Cerebellar nuclear complex (tissue), 1 donor: ENCODE measurements around the gene FAM13B.
A peak's percentile ranks its signal among the peaks of the same experiment; 100 is the strongest.
"Not testable (repeated sequence)": the region's sequence is repeated elsewhere in the genome, so short reads cannot be mapped to it uniquely, and the experiment has no call there.

Experiments
- DNase-seq, 2 experiments: peaks; one replicate each; lab custom pipeline; 2025; lab: John Stamatoyannopoulos, UW

Gene FAM13B

DNA sequence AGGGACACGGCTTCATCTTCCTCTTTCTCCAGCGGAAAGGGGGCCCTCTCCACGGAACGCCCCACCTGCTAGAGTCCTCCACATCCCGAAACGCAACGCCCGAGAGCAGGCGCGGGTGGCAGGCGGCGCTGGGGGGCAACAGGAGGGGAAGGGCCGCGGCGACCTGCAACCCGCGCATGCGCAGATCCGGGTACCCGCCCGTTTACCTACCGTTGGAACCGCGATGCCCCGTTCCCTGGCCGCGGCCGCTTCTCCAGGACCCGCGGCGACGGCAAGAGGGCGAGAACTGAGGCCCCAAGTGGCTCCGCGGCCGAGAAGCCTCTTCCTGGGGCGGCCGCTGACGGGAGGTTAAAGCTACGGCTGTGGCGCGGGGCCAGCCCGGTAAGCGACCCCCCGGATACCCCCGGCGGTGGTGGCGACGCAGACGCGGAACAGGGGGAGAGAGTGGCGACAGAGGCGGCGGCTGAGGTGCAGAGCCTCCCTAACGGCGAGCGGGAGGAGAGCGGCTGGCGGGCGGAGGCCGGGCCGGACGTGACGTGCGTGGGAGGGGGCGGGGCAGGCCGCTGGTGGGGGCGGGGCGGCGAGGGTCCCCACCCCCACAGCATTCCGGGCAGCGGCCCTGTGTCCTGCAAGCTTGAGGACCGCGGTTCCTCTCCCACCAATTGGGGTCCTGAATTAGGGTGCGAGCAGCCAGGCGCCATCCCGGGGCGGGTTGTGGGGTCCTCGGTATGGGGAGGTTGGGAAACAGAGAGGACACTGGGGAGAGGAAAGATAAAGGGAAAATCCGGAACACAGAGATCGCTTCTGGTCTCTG is at the start of gene FAM13B:
TSS of gene FAM13B (minus strand) at position 508 of the 814 bp plus-strand sequence. CDS start 13,968 bp downstream, outside the sequence.
- DNase-seq: peak in 1 of 2 experiments; percentile 36

DNA sequence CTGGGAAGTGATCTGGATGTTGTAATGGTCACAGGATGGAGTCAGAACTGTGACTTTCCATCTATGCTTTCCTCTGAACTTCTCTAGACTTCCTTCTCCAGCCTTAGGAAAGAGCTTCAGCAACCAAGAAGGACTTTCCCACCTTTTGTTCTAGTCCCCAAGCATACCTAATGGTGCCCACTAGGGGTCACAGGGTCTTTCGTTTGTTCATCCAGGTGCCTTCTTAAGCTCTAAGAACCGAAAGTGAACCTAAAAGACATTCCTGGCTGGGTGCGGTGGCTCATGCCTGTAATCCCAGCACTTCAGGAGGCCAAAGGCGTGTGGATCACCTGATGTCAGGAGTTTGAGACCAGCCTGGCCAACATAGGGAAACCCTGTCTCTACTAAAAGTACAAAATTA is 49.2 kb upstream of the FAM13B start:
- DNase-seq: no peak

DNA sequence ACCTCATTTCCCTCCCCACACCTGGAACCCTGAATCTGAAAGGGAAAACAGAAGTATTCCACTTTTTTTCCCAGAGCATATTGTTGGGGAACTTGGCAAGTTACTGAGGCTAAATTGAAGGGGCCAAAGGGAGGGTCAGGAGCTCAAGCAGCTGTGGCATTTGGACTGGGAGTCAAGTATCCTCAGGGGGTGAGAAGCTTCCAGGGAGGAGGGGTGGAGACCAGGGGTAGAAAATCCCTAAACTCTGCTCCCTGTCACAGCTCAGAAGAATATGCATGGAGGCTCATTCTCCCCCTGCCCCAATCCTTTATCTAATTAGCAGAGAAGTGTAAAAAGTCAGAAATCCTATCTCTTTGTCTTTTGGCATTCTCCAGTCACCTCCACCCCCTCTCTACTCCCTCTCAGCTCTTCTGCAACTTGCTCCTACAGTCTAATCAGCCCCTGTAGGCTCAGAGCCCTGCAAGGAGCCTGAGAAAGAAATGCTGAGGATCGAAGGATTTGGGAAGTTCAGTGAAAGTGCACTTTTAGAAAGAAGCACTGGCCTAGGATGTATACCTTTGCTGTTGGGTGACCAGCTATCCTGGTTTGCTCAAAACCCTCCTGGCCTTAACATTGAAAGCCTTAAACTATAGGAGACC is 45.2 kb upstream of the FAM13B start:
- DNase-seq: no peak

DNA sequence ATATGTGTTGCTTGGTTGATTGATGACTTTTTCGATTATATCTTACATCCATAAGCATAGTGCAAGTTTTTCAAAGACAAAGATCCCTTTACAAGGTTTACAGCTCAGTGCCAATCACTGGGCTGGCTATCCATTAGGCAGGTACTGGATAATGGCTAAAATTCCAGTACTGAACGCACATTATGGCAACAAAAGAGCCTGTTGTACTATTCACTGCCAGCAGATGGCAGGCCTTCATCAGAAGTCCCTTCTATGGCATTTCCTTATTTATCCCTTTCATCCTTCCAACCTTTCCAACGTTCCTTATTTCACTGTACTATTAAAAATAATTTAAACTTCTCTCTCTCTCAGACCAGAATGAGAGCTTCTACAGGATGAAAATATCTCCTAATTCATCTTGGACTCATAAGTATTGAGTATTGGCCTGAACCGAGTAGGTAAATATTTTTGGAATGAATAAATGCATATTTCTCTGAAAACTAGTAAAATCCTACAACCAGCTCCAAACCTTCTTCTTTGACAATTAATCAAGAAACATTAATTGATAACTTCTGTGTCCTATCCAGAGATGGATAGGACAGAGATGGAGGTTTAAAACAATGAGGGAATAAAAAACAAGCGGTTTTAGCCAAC is 44.3 kb upstream of the FAM13B start:
- DNase-seq: peak in 1 of 2 experiments; percentile 49

DNA sequence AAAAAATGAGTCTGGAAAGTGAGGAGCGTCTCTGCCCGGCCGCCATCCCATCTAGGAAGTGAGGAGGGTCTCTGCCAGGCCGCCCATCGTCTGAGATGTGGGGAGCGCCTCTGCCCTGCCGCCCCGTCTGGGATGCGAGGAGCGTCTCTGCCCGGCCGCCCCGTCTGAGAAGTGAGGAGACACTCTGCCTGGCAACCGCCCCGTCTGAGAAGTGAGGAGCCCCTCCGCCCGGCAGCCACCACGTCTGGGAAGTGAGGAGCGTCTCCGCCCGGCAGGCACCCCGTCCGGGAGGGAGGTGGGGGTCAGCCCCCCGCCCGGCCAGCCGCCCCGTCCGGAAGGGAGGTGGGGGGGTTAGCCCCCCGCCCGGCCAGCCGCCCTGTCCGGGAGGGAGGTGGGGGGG is 37.1 kb upstream of the FAM13B start:
- not testable (repeated sequence) for DNase-seq

DNA sequence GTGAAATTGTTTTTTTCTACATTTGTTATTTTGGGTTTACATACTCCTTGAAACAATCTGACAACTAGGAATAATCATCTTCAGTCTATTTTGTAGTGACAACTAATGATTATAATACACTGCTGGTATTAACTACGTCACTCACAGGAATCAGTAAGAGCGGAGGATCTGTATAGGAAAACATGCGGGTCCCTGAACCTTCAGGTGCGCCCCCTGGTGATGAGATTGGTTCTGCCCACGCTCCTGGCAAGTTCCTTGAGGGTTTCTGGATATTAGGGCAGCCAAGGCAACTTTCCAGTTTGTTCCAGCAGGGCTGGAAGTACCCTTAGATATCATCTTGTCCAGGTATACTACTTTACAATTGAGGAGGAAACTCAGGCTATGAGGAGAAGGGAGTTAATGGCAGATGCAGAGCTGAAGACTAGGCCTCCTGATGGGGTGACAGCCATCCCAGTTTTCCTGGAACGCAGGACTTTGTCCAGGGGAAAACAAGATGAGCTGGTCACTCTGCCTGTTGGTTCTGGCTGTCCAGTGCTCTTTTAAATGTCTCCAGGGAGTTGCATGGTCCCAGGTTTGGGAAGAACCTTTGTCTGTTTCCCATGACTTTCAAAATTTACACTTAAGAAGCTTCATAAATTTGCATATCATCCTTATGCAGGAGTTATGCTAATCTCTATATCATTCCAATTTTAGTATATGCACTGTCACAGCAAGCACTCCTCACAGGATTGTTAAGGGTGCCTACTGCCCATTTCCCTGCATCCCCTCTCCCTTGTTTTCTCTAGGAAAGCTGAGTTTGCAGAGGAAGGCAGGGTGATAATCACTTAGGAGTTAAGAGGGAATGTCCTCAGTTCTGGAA is 36.1 kb upstream of the FAM13B start:
- no peak for DNase-seq

DNA sequence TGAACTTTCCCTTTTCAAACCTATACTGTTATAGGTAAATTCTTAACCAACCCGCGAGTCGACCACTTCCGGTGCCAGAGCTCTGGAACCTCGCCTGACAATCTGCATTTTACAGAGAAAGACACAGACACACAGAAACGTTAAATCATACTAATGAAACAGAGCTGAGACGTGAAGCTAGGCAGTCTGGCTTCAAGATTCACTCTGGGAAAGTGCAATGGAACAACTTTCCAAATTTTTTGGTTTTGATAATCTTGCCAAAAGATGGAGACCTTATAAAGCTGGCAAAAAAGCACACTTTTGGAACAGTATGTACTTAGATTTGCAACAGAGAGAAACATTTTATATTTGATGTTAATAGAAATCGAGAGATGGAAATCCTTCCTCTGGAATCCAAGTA is 35.1 kb upstream of the FAM13B start:
- no peak for DNase-seq

DNA sequence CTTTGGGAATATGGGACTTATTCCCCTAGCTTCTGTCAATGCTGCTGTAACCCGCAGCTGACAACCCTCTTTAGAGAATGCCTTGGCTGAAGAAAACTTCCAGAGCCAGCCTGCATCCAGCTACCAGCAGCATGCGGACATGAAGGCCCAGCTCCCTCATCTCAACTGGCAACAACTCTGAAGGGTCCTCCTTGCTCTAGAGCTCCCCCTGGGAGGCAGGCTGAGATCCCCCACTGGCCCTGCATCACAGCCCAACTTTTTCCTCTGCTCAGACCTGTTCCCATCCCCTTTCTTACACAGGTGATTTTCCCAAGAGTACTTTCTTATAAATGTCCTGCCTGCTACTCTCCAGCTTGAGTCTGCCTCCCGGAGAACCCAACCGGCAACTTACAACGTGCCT is 32.2 kb upstream of the FAM13B start:
- no peak for DNase-seq

DNA sequence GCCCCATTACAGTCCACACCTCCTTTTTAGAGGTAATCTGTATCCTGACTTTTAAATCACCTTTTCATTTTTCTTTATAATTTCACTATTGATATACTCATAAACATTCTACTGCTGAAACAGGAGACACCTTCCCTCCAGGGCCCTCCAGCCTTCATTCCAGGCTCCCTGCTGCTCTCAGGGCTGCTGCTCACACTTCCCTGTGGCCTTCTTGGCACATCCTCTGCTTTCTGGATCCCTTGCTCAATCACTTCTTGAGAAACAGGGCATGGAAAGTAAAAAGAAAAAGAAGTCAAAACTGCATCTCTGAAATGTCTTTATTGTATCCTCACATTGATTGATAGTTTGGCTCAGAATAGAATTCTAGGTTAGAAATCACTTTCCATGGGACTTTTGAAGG is 31.6 kb upstream of the FAM13B start:
- DNase-seq: no peak

DNA sequence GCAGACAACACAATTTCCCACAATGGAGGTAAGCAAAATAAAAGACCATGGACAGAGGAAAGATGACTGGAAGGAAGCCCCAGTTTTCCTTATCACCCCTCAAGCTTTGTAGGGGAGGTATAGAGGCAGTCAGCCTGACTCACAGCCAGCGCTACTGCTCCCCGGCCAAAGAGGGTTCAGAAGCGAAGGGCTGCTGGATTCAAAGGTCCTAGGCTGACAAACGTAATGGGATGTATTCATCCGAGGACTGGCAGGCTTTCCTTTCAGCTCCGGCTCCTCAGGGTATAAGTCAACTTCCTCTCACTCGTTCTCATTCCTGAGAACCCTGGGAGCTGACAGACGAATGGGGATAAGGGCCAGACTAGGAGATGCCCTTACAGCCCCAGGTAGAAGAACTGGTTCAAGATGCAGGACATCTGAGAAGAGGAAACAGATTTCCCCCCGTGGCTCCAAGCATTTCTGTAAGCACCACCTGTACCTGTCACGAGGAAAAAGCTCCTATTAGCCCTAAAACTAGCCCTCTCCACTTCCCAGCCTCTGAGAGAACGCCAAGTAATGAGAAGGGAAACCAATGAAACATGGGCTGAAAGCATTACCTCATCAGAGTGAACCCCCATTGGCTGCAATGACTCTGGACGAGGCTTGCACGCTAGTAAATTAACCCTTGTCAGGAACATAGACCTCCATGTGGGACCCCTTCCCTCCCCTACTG is 22.1 kb upstream of the FAM13B start:
- DNase-seq: peak in 1 of 2 experiments; percentile 55

DNA sequence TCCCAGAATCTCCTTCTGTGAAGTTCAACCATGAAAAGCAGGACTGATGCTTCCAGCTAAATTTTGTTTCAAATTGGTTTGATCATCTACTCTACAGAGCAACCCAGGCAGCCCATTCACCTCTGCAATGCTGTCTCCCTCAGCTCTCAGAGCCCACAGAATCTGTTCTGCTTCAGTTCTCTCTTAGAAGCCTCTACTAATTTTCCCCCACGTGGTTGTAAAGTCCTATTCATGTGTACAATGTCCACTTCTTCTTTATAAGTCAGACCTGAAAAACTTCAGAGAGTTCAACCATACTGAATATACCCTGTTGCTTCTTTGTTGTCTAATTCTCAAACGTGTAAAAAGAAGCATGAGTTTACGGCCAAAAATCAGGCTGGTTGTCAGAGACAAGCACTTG is 21.3 kb upstream of the FAM13B start:
- no peak for DNase-seq

DNA sequence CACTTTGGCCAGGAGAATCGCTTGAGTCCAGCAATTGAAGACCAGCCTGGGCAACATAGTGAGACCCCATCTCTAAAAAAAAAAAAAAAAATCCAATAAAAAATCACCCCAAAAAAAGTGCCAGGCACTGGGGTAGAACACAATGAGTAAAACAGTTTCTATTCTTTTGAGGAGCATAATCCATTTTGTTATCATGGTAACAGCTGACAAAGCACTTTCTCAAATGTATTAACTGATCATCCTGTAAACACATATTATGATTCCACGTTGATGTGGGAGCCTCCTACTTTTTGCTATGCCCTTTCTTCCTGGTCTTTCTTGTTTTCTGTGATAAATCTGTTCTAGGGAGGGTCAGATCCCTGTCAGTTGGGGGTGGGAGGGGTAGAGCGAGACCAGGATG is 20.7 kb upstream of the FAM13B start:
- DNase-seq: no peak

DNA sequence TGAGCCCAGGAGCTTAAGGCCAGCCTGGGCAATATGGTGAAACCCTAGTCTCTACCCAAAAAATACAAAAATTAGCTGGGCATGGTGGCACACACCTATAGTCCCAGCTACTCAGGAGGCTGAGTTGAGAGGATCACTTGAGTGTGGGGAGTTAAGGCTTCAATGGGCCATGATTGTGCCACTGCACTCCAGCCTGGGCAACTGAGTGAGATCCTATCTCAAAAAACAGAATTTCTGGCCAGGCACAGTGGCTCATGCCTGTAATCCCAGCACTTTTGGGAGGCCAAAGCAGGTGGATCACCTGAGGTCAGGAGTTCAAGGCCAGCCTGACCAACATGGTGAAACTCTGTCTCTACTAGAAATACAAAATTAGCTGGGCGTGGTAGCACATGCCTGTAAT is 19.8 kb upstream of the FAM13B start:
- DNase-seq: not testable (repeated sequence)

DNA sequence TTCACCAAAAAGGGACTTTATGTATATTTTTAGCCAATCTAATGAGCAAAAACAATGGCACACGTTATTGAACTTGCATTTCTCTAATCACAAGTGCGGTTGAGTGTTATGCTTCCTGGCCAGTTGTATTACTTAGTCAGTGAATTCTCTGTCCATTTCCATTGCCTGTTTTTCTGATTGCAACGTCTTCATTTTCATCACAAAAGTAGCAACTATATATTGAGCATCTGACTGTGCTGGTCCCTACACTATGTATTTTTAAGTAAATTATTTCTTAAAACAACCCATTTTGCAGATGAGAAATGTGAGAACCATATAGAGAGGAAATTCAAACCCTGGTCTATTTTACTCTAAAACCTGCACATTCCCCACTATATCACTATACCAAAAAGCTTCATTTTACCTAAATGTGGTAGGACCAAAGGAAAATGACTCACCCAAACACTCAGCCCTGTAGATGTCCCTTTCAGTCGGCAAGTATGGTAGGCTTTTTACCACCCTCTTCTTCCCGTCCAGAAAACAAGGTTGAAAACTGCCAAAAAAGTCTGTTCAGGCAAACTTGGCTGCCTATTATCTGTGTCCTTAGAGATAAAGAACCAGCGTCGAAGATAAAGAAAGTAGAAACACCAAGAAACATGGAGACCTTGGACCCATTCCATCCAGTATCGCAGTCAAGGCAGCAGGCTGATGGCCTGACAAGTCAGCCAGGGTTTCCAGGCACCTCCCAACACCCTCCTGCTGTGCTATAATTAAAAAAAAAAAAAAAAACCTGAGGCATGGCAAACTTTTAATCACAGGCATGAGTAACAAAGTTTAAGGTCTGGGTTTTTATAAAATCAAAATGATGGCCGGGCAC is 18.8 kb upstream of the FAM13B start:
- DNase-seq: no peak

DNA sequence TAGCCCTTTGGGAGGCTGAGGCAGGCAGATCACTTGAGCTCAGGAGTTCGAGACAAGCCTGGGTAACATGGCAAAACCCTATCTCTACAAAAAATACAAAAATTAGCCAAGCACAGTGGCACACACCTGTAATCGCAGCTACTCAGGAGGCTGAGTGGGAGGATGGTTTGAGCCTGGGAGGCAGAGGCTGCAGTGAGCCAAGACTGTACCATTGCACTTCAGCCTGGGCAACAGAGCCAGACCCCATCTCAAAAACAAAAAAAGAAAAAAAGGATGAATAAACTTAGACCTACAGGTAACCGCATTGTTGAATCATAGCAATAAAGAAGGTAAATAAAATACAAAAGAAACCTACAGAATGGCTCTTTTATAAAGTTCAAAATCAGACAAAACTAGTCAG is 12.4 kb upstream of the FAM13B start:
- DNase-seq: not testable (repeated sequence)

DNA sequence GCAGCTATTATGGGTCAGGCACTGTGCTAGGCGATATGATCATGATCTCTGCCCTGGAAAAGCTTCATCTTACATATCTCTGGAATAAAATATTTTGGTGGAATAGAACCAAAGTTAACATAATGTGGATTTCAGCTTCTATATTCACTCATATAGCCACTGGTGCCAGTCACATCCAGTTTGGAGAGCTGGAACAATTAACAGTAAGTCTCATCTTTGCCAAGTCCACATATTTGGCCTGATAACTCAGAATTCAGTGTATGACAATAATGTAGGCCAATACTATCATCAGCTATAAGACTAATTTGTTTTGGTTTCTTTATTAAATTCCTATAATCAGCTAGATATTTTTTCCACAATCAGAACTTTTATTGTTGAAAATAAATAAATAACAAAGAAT is 5.9 kb upstream of the FAM13B start:
- DNase-seq: no peak

DNA sequence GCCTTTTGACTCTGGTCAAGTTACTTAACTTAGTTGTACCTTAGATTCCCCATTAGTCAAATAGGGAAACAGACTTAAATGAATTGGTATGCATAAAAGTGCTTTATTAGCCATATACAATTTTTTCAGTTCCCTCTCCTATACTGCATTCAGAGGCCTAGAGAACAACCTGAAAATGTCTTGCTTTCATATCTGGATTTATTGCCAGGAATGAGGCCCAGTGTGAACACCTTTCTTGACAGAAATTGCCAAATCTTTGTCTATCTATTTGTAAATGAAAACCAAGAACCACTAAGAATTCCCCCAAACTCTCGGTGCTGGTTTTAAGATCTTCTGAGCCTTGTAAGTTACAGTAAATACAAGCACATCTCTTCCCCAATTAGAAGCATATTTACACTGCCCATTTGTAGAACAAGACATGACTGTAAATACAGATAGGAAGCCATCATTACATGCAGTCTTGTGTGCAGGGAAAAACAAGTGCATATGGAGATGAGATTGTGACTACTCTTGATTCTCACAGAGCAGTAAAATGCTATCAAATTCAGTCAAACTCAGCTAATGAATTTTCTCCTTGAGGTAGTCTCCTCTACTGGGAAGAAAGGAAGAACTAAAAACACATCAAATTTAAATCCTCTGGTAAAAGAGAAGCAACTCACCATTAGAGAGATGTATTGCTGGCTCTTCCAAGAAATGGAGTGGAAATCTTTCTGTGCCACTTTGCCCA is 5.2 kb upstream of the FAM13B start:
- no peak for DNase-seq

DNA sequence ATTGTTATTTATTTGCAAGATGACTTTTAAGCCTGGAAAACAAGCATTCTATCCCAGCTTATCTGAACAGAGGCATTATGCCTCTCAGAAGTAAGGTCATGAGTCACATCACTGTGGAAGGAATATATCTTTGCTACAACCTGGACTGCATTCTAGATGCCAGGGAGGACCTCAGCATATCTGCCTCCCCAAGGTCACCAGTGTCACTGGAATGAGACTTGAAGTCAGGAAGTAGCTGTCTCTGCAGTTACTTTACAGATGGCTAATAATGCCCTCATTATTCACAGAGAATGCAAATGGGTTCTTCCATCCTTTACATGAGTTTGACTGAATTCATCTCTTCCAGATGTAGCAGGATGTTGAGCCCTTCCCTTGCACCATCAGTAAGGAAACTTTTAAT is 4.4 kb upstream of the FAM13B start:
- DNase-seq: no peak

DNA sequence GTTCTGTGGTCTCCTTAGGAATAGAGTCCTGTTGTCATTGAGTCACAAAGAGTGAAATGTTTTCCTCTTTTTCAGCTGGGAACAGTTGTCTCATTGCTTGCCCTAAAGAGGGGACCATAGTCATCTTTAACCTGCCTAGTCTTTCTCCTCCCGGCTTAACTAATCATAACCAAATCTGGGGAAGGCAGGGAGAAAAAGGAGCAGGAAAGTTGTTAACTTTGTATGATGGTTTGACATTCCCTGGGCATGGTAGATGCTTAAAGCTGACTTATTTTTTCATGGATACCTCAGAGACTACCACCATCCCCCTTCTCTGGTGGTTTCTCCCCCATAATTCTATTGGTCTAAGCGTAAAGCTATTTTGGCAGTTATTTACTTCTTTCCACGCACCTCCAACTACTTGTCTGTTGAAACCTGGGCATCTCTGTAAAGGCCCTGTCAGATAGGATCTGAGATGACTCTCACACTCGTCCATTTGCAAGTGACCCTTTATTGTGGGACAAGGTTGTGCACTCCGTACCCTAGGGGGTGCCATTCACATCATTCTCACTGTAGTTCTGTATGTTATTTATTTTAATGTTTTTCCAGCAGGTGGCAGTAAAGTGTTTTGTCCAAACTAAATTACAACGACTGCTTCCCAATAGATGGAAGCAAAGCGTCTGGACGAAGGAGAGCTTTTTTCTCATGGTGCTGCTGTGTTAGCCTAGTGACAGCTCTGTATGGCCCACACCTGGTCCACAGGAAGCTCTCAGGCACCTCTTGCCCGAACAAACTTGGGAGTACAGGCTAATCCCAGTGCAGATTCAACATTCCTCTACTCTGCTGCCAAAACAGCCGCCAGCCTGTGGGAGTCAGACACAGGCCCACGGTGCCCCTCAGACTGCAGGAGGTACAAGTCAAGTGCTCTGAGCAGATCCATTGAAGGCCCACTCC is 3.0 kb upstream of the FAM13B start:
- peak in 1 of 2 experiments; percentile 79 for DNase-seq
